HEK293T (cell line): ENCODE results near the gene VPS13A.
A peak's percentile ranks its signal among the peaks of the same experiment; 100 is the strongest.

Source experiments
- CTCF ChIA-PET: fragments of 350-600 bp; formaldehyde crosslinking; extraction: SDS; loops from one replicate; lab custom pipeline; 2021; ENCODE audit warnings: antibody characterized with exemption, inconsistent platforms; lab: Yijun Ruan, JAX
- POLR2A ChIA-PET: fragments of 350-600 bp; formaldehyde crosslinking; extraction: SDS; loops from one replicate; lab custom pipeline; 2020; ENCODE audit warnings: antibody characterized with exemption, inconsistent platforms; lab: Yijun Ruan, JAX
- DNase-seq: peaks from one replicate; pipeline ENCODE4 v3.0.0; 2012; ENCODE audit warnings: mixed read lengths; ENCODE audit errors: extremely low spot score
- ARNT ChIP-seq: fragments of 450-650 bp; IDR thresholded peaks from 2 replicates; pipeline ENCODE4 v1.6.1; 2017; ENCODE audit warnings: mild to moderate bottlenecking
- BHLHE40 ChIP-seq: fragments of 450-650 bp; IDR thresholded peaks from 2 replicates; pipeline ENCODE4 v1.6.1; 2016; ENCODE audit warnings: mild to moderate bottlenecking, moderate library complexity, borderline replicate concordance
- CTBP1 ChIP-seq: fragments of 450-650 bp; IDR thresholded peaks from 2 replicates; pipeline ENCODE4 v1.6.1; 2016; ENCODE audit warnings: borderline replicate concordance
- ELF4 ChIP-seq: fragments of 450-650 bp; IDR thresholded peaks from 2 replicates; pipeline ENCODE4 v1.6.1; 2017; ENCODE audit warnings: antibody characterized with exemption
- FOXA1 ChIP-seq: fragments of 450-650 bp; IDR thresholded peaks from 2 replicates; pipeline ENCODE4 v1.6.1; 2016; ENCODE audit warnings: mild to moderate bottlenecking
- FOXK2 ChIP-seq: fragments of 450-650 bp; IDR thresholded peaks from 2 replicates; pipeline ENCODE4 v1.6.1; 2016; ENCODE audit warnings: mild to moderate bottlenecking
- FOXM1 ChIP-seq: fragments of 450-650 bp; IDR thresholded peaks from 2 replicates; pipeline ENCODE4 v1.6.1; 2017; ENCODE audit warnings: mild to moderate bottlenecking, borderline replicate concordance
- HDGF ChIP-seq: fragments of 450-650 bp; IDR thresholded peaks from 2 replicates; pipeline ENCODE4 v1.6.1; 2017; ENCODE audit warnings: antibody characterized with exemption, borderline replicate concordance
- L3MBTL2 ChIP-seq: fragments of 450-650 bp; conservative IDR thresholded peaks from 2 replicates; pipeline ENCODE4 v1.6.1; 2016; ENCODE audit warnings: mild to moderate bottlenecking
- LEF1 ChIP-seq: fragments of 450-650 bp; IDR thresholded peaks from 2 replicates; pipeline ENCODE4 v1.6.1; 2017; ENCODE audit warnings: mild to moderate bottlenecking, borderline replicate concordance
- NFRKB ChIP-seq: fragments of 450-650 bp; IDR thresholded peaks from 2 replicates; pipeline ENCODE4 v1.6.1; 2016; ENCODE audit warnings: mild to moderate bottlenecking, moderate library complexity
- PKNOX1 ChIP-seq: fragments of 450-650 bp; IDR thresholded peaks from 2 replicates; pipeline ENCODE4 v1.6.1; 2016
- SP1 ChIP-seq: fragments of 450-650 bp; IDR thresholded peaks from 2 replicates; pipeline ENCODE4 v1.6.1; 2017
- SUZ12 ChIP-seq: fragments of 450-650 bp; IDR thresholded peaks from 2 replicates; pipeline ENCODE4 v1.6.1; 2016; ENCODE audit warnings: mild to moderate bottlenecking
- TARDBP ChIP-seq: fragments of 450-650 bp; IDR thresholded peaks from 2 replicates; pipeline ENCODE4 v1.6.1; 2016
- ZNF384 ChIP-seq: fragments of 450-650 bp; IDR thresholded peaks from 2 replicates; pipeline ENCODE4 v1.6.1; 2016

VPS13A gene

GRCh38 chr9:77420641-77421040 is 243.3 kb downstream of the VPS13A start:
- no peak for DNase-seq
- TF ChIP-seq ARNT = no peak
- TF ChIP-seq FOXM1 = no peak
- TF ChIP-seq FOXA1 = no peak
- no peak for TF ChIP-seq TARDBP
- no peak for TF ChIP-seq CTBP1
- no peak for TF ChIP-seq L3MBTL2
- no peak for TF ChIP-seq ELF4
- no peak for TF ChIP-seq BHLHE40
- TF ChIP-seq SP1 = no peak
- no peak for TF ChIP-seq ZNF384
- ChIA-PET CTCF (no interaction called here), POLR2A (no interaction called here)

- CTCF ChIA-PET = no interaction called here
Measured at GRCh38 chr9:77421506-77422265, 244.4 kb downstream of the VPS13A start.

GRCh38 chr9:77422969-77423368 is 245.6 kb downstream of the VPS13A start:
- TF ChIP-seq ARNT = no peak
- TF ChIP-seq ELF4 = no peak
- TF ChIP-seq FOXK2 = no peak
- TF ChIP-seq FOXA1 = no peak
- no peak for TF ChIP-seq NFRKB
- no peak for TF ChIP-seq PKNOX1
- TF ChIP-seq L3MBTL2 = no peak
- TF ChIP-seq HDGF = no peak
- CTCF ChIA-PET = no interaction called here
- POLR2A ChIA-PET = no interaction called here
- DNase-seq = no peak

More at GRCh38 chr9:77421506-77422265, 244.4 kb downstream of the VPS13A start:
- POLR2A ChIA-PET = no interaction called here
- no peak for DNase-seq
- TF ChIP-seq FOXA1 (no peak), SP1 (no peak), FOXM1 (no peak), NFRKB (no peak), ELF4 (no peak), BHLHE40 (no peak), LEF1 (no peak), PKNOX1 (no peak), TARDBP (no peak)

GRCh38 chr9:77423841-77424240 is 246.5 kb downstream of the VPS13A start:
- ChIA-PET POLR2A (no interaction called here), CTCF (no interaction called here)
- TF ChIP-seq PKNOX1 = no peak
- TF ChIP-seq CTBP1 = no peak
- TF ChIP-seq TARDBP = no peak
- no peak for TF ChIP-seq FOXM1
- no peak for TF ChIP-seq BHLHE40
- no peak for TF ChIP-seq SP1
- no peak for TF ChIP-seq ARNT
- no peak for TF ChIP-seq FOXK2
- no peak for TF ChIP-seq LEF1
- TF ChIP-seq ELF4 = no peak
- TF ChIP-seq HDGF = no peak
- TF ChIP-seq SUZ12 = no peak
- TF ChIP-seq FOXA1 = no peak
- no peak for TF ChIP-seq L3MBTL2
- no peak for TF ChIP-seq ZNF384
- DNase-seq = no peak

GRCh38 chr9:77424993-77425392 is 247.7 kb downstream of the VPS13A start:
- POLR2A ChIA-PET = no interaction called here
- TF ChIP-seq SP1 = no peak
- TF ChIP-seq FOXA1 = no peak
- TF ChIP-seq CTBP1 = no peak
- no peak for TF ChIP-seq NFRKB
- no peak for TF ChIP-seq SUZ12
- TF ChIP-seq BHLHE40 = no peak
- no peak for TF ChIP-seq ELF4
- TF ChIP-seq FOXM1 = no peak
- TF ChIP-seq ZNF384 = no peak
- TF ChIP-seq ARNT = no peak
- CTCF ChIA-PET = interaction anchor here (0.7 kb wide), 1 partner anchor 8 kb away, joined by 5 read pairs; no protein-coding TSS in a partner anchor
- DNase-seq = no peak

GRCh38 chr9:77426712-77427111 is 249.4 kb downstream of the VPS13A start:
- DNase-seq = no peak
- TF ChIP-seq ARNT = no peak
- TF ChIP-seq PKNOX1 = peak; percentile 34; the same call in 1 of the 2 replicates
- ChIA-PET CTCF (no interaction called here), POLR2A (no interaction called here)
